ENCODE data around the gene C6orf120.

Gene C6orf120

DNA sequence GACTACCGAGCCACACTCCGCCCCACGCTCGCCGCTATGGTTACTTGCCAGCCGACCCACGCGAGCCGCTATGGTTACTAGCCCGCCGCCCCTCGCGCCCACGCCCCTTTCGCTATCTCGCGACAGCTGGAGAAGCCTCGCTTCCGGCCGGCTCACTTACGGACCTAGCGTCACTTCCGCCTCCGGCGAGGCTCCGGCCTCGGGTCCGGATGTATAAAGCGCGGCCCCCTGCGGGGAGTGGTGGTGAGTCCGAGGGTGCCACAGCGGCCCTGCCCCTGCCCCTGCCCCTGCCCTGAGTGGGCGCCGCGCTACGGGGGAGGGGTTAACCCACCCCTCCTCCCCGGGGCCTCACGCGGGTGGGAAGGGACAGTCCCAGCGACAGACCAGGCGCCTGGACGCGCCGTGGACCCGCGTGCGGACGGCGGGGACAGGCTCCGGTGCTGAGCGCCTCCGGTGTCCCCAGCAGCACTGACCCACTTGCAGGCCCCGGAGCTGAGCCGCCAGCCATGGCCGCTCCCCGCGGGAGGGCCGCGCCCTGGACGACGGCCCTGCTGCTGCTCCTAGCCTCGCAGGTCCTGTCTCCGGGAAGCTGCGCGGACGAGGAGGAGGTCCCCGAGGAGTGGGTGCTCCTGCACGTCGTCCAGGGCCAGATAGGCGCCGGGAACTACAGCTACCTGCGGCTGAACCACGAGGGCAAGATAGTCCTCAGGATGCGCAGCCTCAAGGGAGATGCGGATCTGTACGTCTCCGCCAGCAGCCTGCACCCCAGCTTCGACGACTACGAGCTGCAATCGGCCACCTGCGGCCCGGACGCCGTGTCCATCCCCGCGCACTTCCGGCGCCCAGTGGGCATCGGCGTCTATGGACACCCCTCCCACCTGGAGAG, at the start of gene C6orf120, which contains the start of gene WDR27:
C6orf120 (plus strand) TSS at position 173 of the 886 bp plus-strand sequence; CDS start at position 507, 334 bp downstream.
WDR27 (minus strand) TSS at position 76 of the 886 bp plus-strand sequence. CDS start 13,024 bp downstream, outside the sequence.
- DNase-seq: peak; percentile 86

DNA sequence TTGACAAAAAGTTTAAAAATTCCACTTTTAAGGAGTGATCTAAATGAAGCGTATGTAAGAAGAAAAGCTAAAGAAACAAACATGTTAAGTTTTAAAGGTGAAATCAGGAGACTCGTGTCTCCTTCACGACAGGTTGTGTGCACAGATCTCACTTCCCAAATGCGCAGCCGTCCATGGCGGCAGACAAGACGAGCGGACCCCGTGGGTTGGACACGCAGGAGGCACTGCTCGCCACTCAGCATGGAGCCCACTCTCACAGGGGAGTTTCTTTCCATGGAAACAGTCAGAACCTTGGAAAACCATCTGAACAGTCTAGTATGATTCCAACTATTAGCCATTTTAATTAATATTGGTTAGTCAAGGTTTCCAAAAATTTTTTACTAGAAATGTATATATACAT, 49.0 kb upstream of the C6orf120 start:
- DNase-seq: no peak

DNA sequence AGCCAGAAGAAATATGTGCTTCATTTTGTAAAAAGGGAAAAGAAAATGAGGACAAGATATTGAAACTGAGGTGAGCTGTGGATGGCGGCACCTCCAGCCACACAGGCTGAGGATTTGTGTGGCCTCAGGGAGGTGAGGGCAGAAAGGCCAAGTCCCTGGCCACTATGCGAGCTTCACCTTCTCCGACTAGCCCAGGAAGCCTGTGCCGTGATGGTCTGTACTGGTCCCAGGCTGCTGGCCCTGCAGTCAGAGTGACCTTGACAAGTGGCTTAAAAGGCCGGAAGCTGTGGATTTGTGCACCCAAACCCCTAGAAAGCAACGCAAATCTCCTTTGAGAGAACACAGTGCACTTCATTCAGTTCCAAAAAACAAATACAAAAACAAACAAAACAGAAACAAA, 48.2 kb upstream of the C6orf120 start:
- DNase-seq: no peak

DNA sequence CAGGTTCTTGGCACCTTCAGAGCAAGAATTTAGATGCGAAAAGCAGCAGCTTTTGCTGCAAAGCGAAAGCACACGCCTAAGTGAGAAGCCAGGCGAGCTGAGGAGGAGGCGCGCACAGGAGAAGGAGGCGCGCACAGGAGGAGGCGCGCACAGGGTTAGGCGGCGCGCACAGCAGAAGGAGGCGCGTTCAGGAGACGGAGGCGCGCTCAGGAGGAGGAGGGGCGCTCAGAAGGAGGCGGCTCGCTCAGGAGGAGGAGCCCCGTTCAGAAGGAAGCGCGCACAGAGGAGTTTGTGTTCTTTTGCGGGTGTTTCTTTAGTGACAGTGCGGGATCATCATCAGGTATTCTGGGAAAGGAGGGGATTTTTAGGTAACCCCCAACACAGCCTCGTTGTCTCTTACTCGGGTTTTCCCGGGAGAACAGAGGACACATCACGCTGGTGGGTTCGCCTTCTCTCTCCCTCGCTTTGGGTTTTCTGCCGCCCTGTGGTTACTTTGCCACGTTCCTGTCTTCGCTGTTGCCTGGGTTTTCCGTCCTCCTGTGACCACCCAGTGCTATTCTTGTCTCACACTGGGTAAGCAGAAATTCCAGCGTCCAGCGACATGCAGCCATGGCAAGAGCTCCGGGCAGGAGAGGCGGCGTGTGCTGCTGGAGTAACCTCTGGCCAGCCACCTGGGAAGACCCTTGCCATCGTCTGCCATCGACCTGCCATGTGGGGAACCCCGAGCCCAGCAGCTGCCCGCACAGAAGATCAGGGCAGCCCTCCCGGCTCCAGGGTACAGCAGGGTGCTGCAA, 47.1 kb upstream of the C6orf120 start:
- no peak for DNase-seq

DNA sequence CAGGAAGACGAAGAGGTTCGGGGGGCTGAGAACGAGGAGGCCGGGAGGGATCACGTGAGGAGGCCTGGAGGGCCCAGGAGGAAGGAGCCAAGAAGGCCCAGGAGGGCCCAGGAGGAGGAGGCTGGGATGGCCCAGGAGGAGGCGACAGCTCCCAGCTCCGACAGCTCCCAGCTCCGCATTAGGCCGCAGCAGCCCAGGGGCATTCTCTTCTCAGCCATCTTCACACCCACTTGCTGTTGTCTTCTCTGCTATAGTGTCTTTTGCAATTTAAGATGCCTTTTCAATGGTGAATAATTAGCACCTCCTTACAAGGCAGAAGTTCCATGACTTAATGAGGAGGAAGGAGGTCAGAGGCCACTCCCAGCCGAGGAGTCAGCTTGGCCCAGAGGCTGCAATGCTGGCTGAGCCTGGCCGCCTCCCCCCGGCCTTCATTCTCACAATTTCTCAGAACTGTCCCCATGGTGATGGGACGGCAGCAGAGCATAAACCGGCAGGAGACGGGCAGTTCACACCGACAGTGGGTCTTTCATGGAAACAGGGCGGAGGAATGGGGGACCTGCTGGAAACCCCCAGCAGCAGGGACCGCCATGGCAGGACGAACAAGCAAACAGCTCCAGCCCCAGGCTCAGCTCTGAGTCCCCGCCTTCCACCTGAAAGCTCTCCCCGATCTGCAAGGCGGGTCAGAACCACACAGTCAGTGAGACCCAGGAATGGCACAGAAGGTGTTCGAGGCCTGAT, 45.2 kb upstream of the C6orf120 start:
- DNase-seq: no peak

DNA sequence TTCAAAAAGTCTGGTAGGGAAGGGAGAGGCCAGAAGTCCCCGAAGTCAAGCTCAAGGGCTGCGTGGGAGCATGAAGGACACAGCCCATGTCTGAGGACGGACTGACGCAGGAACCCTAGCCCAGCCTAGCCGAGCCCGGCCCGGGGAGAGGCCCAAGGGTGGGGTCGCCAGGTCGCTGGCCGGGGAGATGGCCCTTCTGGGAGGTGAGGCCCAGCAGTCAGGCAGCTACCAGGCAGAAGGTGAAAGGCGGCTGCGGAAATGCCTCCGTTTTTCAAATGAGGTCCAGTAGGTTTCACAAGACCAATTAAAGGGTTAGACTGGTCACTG, 44.7 kb upstream of the C6orf120 start:
- DNase-seq: no peak

DNA sequence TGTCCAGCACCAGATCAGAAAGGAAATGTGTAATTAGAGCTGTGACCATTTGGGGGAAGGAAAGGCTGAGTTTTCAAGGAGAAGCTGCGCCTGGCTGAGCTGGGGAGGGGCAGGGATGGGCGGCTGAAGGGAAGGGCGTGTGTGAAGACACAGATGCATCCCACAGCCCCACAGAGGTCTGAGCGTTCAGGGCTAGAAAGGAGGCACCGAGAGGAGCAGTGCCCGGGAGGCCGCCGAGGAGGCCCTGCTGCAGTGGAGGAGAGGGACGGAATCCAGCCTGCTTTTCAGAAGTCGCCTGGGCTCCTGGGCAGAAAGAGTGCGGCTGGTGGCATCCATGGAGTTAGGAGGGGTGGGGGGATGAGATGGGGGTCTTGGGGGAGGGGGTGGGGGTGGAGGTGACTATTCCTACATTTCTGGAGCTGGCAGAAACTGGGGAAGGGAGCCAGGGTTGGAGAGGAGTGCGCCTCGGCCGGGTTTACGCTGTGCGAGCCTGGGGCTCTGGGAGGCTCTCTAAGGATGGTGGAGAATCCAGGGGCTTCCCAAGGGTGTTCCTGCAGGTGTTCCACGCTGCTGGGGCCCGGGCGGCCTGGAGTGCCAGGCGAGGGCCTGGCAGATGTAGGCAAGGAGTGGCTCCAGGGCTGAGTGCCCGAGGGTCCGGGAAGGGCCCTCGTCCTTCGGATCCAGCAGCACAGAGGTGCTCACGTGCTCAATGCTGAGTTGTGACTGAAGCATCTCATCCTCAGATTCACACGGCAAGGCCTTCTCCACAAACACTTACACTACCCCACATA, 41.9 kb upstream of the C6orf120 start:
- DNase-seq: no peak

DNA sequence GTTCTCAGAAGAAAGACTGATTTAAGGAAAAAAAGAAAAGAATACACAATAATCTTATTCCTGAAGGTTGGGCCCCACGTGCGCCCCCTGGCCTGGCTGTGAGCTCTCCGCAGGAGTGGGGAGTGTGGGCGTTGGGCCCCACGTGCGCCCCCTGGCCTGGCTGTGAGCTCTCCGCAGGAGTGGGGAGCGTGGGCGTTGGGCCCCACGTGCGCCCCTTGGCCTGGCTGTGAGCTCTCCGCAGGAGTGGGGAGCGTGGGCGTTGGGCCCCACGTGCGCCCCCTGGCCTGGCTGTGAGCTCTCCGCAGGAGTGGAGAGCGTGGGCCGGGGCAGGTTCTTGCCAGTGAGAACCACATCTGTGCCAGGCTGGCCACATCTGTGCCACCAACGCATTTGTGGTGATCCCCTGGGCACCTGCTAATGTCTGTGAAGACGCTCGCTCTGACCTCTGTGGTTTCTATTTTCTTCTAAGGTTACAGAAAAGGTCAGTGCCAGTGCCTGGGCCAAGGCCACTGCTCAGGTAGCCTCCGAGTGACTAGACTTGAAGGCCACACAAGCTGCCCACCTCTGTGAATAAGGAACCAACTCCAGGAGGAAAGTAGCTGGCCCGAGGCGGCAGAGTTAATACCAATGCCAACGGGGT, 41.1 kb upstream of the C6orf120 start:
- DNase-seq: no peak

DNA sequence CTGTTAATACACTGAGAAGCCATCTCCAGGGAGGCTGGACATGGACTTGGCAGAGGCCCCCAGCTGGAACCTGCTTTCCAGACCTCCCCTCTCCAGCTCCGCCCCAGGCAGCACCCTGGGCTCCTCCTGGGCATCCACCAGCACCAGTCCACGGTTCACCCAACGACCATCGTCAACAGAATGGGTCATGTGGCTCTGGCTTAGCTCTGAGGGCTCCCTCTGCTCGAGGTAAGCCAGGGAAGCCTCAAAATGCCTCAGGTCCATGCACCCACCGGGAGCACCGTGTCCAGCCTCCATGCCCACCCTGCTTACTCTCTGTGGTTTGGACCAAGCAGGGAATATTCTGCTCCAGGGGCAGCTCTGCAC, 40.6 kb upstream of the C6orf120 start:
- no peak for DNase-seq

DNA sequence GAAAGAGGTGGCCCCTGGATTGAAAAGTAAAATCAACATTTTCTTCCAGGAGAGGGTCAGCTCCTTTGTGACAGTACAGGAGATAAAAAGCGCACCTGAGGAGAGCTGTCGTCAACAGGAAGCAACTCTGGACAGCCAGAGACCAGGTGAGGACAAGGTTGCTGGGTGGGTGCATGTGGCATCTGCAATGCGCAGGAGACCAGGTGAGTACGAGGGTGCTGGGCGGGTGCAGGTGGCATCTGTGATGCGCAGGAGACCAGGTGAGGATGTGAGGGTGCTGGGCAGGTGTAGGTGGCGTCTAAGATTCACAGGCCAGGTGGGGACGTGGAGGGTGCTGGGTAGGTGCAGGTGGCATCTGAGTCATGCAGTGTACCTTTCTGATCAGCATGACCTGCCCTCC, 38.5 kb upstream of the C6orf120 start:
- no peak for DNase-seq

DNA sequence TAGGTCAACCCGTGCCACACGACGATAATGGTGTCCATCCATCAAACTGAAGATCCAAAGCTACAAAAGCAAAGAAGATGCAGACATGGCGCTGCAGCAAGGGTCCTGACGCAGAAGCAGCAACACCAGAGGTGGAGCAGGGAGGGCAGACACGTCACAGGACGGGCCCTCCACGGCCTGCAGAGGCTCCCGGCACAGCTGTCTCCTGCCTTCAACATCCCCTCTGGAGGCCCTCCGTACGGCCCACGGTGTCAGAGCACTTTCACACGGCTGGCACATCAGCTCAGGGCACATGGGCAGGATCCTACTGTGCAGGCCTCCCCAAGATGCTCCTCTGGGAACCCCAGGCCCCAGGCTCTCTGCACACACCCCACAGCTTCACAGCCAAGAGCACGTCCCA, 37.7 kb upstream of the C6orf120 start:
- no peak for DNase-seq

DNA sequence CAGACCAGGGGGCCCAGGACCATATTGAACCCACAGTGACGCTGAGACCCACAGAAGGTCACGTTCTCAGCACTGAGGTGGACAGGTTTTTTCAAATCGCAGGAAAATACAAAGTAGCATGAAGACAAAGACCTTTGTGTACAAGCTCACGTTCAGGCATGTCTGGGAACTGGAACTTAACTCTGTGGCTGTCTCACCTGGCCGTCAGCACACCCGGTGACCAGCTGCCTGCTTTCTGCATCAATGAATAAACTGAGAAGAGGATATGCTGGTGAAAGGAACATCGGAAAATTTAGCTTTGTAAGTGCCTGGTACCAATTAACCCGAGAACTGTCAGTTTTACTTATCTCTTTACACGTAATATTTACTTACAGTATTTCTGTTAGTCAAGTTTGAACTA, 36.6 kb upstream of the C6orf120 start:
- DNase-seq: no peak

DNA sequence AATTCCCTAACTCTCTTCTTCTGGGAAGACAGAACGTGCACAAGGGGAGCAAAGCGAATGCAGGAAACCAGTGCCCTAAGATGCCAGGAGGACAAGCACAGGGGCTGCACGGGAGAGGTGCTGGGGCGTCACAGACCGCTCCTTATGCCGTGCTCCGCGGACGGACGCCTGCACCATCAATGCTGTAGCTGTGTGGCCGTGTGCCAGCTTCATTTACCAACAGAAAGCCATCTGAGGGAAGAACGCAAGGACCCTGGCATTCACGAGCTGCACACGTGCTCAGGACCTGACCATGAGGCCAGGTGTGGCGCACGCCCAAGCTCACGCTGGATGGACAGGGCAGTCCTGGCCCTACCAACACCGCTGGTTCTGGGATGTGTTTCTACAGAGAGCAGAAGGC, 35.5 kb upstream of the C6orf120 start:
- DNase-seq: no peak

DNA sequence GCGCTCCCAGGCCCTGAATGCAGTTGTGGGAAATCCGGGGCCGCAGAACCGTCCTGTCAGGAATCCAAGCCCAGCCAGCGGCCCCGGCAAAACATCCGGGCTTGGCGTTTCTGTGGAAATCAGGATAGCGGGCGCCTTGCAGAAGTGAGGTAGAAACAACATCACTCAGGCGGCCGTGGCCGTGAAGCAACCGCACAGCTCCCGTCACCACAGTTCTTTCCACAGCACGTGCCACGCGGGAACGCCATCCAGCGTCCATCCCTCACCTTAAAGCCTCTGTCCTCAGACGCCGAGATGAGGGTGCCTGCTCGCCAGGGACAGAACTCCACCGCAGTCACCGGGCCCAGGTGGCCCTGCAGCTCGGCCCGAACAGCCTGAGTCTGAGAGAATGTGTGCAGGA, 34.2 kb upstream of the C6orf120 start:
- DNase-seq: no peak

DNA sequence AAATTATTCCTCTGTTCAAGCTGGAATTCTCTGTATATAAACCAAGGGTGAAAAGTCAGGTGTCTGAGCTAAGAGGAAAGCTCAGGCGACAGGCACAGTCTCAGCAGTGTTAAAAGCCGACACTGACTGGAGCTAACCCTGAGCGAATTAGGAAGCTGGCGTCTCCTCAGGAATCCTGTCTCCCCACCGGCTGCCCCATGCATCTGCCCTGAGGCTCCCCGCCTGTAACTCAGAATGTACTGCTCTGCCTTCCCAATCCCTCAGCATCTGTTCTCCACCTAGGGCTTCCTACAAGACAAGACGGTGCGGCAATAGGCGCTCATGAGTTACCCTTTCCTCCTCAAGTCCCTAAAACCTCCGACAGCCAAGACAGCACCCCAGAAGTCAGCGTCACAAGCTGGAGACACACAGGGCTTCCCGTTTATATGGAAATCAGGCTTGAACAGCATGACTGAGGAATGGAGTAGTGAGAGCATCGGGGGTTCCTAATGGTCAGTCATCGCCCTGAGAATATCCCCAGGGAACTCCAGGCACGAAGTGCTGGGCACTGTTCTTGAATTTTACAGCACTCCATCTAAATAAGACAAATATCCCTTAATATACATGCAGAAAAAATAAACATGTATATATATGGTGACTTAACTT, 33.6 kb upstream of the C6orf120 start:
- no peak for DNase-seq

DNA sequence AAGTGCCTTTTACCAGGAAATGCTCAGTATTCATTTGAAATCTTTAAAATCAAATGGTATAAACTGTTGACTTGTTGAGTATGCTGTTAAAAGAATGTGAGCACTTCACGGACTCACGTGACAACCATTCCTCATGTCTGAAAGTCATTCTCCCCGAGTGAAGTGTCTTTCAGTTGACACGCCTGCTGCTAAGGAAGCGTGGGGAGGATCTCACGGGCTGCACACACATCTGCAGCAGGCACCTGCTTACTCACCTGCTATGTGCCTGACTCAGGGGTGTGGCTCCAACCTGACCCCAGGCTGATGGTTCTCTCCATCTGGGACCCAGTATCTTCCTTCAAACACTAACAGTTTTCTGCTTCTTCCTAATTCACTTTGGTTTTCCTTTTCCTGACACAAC, 32.8 kb upstream of the C6orf120 start:
- no peak for DNase-seq

DNA sequence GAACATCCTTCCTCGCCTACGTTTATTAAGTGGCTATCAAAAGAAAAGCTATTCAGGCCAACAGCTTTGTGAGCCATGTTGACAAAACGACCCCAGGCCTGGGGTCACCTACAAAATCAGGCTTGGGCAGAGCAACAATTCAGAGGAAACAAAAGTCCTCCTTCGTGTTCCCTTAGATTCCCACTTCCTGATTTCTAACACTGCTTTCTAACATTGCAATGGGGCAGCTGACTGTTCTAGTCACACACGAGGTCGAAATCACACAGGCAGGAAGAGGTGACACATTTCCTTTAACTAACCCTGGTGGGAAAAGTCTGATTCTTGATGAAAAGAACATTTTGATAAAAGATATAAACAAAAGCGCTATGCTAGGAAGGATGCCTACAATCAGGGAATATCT, 32.0 kb upstream of the C6orf120 start:
- no peak for DNase-seq

DNA sequence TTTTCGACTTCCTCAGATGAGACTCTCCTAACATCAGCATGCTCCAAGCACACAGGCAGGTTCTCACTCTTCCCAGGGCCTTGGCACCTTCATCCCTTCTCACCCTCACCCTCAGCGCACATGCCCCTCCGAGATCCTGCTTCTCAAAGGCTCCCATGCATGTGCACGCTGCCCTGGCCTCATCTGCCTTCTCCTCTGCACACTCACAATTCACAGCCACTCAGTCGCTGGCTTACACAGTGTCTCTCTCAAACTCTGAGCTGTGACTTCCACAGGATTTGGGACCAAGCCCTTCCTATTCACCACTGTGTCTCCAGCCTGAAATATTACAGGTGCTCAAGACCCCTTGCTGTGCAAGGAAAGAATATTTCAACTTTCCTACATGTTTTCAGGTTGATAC, 30.4 kb upstream of the C6orf120 start:
- DNase-seq: no peak

DNA sequence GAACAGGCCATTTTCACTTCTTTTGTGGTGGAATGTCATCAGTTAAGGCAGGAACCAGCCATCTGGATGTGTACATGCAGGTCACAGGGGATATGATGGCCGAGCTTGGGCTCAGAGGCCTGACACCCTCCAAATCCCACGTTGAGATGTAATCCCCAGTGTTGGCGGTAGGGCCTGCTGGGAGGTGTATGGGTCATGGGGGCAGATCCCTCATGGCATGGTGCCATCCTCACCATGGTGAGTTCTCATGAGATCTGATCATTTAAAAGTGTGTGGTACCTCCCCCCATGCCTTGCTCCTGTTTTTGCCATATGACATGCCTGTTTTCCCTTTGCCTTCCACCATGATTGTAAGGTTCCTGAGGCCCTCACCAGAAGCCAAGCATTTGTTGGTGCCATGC, 26.9 kb upstream of the C6orf120 start:
- DNase-seq: no peak

DNA sequence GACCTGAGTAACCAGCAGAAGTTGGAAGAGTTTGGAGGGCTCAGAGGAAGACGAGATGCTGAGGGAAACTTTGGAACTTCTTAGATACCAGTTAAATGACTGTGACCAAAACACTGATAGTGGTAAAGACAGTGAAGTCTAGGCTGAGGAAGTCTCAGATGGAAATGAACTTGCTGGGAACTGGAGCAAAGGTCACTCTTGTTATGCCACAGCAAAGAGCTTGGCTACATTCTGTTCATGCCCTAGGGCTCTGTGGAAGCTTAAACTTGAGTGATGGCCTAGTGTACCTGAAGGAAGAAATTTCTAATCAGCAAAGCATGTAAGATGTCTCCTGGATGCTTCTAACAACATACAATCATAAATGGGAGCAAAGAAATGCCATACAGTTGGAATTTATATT, 24.8 kb upstream of the C6orf120 start:
- no peak for DNase-seq

DNA sequence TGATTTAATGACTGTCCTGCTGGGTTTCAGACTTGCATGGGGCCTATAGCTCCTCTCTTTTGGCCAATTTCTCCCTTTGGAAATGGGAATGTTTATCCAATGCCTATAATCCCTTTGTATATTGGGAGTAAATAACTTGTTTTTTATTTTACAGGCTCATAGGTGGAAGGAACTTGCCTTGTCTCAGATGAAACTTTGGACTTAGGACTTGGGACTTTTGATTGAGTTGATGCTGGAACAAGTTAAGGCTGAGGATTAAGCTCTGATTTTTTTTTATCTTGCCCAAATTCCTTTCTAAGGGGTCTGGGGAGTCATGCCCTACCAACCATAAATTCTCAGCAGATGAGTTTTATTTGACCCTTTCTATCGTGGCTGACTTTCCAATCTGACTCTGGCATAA, 23.6 kb upstream of the C6orf120 start:
- no peak for DNase-seq

DNA sequence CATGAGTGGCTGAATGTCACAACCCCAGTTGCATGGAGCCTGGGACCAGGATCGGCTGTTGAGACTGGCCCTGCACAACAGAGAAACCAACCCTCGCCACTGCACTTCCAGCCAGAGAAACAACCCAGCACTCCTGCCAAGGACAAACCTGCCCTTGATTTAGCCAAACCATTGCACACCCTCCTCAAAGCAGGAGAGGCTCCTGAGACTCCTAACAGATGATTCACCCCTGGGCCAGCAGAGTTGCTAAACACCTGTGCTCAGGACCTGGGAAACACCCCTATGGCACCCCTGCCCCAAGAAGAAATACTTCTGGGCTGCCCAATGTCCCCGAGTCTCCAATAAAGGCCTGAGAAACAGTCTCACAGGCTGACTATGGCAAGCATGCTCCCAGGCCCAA, 17.9 kb upstream of the C6orf120 start:
- no peak for DNase-seq
